Glutamatergic neuron (in vitro differentiated cells): ENCODE data around the gene SGCA. TPM values are rescaled to one million over a fixed set of nuclear protein-coding genes. Genes with fewer than 3 reads are reported as not detected.
A peak's percentile ranks its signal among the peaks of the same experiment; 100 is the strongest.

Experiments
- DNase-seq: peaks from one replicate; pipeline ENCODE4 v3.0.0; 2022
- H3K27ac Mint-ChIP-seq: one replicate; pipeline ENCODE4 v1.8.0; 2020; ENCODE audit warnings: mild to moderate bottlenecking, mixed read lengths, inconsistent platforms; ENCODE audit not compliant: unreplicated experiment
- H3K27me3 Mint-ChIP-seq: one replicate; pipeline ENCODE4 v1.8.0; 2020; ENCODE audit warnings: mild to moderate bottlenecking, moderate library complexity, mixed read lengths, inconsistent platforms; ENCODE audit not compliant: unreplicated experiment
- H3K36me3 Mint-ChIP-seq: one replicate; pipeline ENCODE4 v1.8.0; 2020; ENCODE audit warnings: mild to moderate bottlenecking, mixed read lengths, inconsistent platforms; ENCODE audit not compliant: unreplicated experiment
- H3K4me1 Mint-ChIP-seq: one replicate; pipeline ENCODE4 v1.8.0; 2020; ENCODE audit warnings: mild to moderate bottlenecking, low read depth, mixed read lengths, inconsistent platforms; ENCODE audit not compliant: unreplicated experiment
- H3K4me3 Mint-ChIP-seq: one replicate; pipeline ENCODE4 v1.8.0; 2020; ENCODE audit warnings: mild to moderate bottlenecking, mixed read lengths, inconsistent platforms; ENCODE audit not compliant: unreplicated experiment
- H3K9me3 Mint-ChIP-seq: one replicate; pipeline ENCODE4 v1.8.0; 2020; ENCODE audit warnings: mild to moderate bottlenecking, moderate library complexity, mixed read lengths, inconsistent platforms; ENCODE audit not compliant: unreplicated experiment
- total RNA-seq: library from RNA; stranded (reverse); fragmentation: NEBNext Ultra II Directional; extraction: Animal tissue kit (Norgen Biotek cat#: 25700); gene quantifications from one replicate; pipeline ENCODE4 v1.2.1, GENCODE V29; 2021; ENCODE audit not compliant: unreplicated experiment
- TF ChIP-seq, protein P1 (sequence below): fragments of 200-600 bp; sonication (generic); IDR thresholded peaks from one replicate; pipeline ENCODE4 v1.5.0; 2021; ENCODE audit not compliant: partially characterized antibody, unreplicated experiment

SGCA gene
- total RNA-seq, 1 donor from 2014 or later = 1.3 TPM

DNA sequence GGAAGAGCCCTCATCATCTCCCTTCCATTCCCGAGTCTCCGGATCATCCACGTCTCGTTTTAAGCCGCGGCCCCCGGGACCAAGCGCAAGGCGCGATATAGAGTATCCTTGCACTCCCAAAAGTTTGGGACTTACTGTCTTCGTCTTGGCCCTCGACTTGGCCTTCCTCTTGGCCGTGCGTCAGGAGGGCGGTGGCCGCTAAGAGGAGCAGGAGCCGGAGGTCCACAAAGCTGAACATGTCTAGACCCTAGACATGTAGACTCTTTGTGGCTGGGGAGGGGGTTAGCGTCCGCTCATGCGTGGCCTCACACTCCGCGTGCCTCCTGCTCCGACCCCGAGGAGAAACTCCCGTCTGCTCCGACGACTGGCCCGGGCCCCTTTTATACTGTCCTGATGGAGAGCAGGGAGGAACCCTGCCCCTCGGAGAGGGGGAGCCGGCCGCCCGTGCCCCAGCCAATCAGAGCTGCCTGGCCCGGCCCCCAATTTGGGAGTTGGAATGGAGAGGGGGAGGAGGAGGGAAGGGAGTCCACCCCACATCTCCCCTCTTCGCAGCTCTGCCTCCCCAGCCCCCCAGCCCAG is 35.6 kb downstream of the SGCA start, which contains the start of gene COL1A1:
COL1A1 (minus strand) TSS at position 356 of the 579 bp plus-strand sequence; CDS start at position 238, 118 bp downstream.
- TF ChIP-seq, protein P1, sequence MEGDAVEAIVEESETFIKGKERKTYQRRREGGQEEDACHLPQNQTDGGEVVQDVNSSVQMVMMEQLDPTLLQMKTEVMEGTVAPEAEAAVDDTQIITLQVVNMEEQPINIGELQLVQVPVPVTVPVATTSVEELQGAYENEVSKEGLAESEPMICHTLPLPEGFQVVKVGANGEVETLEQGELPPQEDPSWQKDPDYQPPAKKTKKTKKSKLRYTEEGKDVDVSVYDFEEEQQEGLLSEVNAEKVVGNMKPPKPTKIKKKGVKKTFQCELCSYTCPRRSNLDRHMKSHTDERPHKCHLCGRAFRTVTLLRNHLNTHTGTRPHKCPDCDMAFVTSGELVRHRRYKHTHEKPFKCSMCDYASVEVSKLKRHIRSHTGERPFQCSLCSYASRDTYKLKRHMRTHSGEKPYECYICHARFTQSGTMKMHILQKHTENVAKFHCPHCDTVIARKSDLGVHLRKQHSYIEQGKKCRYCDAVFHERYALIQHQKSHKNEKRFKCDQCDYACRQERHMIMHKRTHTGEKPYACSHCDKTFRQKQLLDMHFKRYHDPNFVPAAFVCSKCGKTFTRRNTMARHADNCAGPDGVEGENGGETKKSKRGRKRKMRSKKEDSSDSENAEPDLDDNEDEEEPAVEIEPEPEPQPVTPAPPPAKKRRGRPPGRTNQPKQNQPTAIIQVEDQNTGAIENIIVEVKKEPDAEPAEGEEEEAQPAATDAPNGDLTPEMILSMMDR = no peak
- Mint-ChIP-seq H3K27me3 (peaks cover 17% of the 10 kb centered on the region), H3K27ac (peak within 1 kb of the TSS; percentile 33), H3K4me3 (peak within 1 kb of the TSS; percentile 78), H3K36me3 (no peaks in the 10 kb centered on the region), H3K9me3 (peaks cover 6% of the 10 kb centered on the region), H3K4me1 (peaks cover 5% of the 10 kb centered on the region)
- peak; percentile 15 for DNase-seq

DNA sequence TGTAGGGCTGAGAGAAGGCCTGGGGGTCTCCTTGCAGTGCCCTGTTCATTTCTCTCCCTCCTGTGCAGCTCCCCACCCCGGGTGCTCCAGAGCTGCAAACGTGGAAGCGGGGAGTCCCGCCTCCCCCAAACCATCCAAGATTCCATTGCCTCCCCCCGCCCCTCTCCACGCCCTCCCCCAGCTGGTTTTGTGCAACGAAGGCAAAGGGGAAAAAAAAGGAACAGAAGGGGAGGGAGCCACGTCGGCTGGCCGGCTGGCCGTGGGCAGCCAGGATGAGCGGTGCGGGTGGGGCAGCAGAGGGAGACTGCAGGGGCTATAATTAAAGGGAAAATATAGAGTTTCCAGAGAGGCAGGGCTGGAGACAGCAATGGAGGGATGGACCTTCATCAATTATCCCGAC is 37.3 kb downstream of the SGCA start:
- peaks cover 12% of the 10 kb centered on the region for H3K4me1 Mint-ChIP-seq
- no peak overlapping the region for H3K4me3 Mint-ChIP-seq
- H3K9me3 Mint-ChIP-seq = peaks cover 6% of the 10 kb centered on the region
- no peak overlapping the region for H3K27ac Mint-ChIP-seq
- no peaks in the 10 kb centered on the region for H3K36me3 Mint-ChIP-seq
- TF ChIP-seq, protein P1 = no peak
- DNase-seq = no peak
- H3K27me3 Mint-ChIP-seq = peaks cover 21% of the 10 kb centered on the region

DNA sequence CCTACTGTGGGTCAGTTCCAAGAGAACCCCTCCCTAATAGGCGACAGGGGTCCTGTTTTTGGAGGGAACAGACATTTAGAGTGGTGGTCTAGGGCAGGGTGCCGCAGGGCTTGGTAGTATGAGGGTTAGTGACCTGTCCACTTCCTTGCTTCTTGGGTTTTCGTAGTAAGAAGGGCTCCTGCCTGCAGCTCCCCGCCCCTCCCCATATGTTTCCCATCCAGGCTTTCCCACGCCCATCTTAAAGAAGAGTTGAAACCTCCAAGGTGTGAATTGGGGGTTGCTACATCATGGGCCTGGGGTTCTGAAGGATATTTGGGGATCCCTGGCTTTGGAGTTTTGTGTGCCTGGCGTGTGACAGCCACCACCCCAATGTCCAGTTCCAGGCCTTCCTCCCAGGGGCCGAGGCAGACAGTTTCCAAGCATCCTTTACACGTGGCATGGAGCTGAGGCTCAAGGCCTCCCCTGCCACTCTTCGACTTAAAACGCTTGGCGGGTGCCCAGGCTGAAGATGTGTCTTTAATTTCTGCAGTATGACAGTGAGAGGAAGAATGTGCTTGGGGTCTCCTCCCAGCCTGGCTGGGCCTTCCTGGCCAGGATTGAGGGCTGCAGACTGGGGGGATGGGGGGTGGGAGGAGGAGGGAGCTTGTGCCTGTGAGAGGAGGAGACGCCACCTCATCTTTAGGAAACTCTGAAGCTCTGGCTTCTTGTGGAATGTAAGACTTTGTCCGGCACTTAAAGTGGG is 38.0 kb downstream of the SGCA start:
- Mint-ChIP-seq H3K27ac (no peak overlapping the region), H3K4me1 (peaks cover 15% of the 10 kb centered on the region), H3K4me3 (no peak overlapping the region), H3K36me3 (no peaks in the 10 kb centered on the region), H3K9me3 (peaks cover 9% of the 10 kb centered on the region), H3K27me3 (peaks cover 21% of the 10 kb centered on the region)
- DNase-seq = no peak
- TF ChIP-seq, protein P1 = no peak

DNA sequence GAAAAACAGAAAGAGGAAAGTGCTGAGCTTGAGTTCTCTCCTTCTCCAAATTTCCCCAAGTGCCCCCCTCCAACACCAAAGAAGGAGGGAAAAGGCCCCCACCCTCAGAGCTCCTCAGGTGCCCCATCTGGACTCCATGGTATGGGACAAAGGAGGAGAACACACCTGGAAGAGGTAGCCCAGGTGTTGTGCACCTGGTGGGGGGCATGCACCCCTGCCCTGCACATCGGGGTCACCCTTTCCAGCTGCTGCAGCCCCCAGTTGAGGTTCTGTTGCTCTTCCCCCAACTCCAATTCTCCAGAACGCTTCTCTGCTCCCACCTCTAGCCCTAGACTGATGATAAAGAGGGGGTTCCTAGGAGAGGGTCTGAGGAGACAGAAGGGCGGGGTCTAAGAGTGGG is 38.6 kb downstream of the SGCA start:
- DNase-seq = no peak
- H3K4me1 Mint-ChIP-seq = peaks cover 20% of the 10 kb centered on the region
- H3K36me3 Mint-ChIP-seq = no peaks in the 10 kb centered on the region
- peaks cover 25% of the 10 kb centered on the region for H3K27me3 Mint-ChIP-seq
- no peak overlapping the region for H3K27ac Mint-ChIP-seq
- TF ChIP-seq, protein P1 = no peak
- H3K4me3 Mint-ChIP-seq = no peak overlapping the region
- H3K9me3 Mint-ChIP-seq = peaks cover 13% of the 10 kb centered on the region
